ENCODE results near the gene INTU. TPM values are rescaled to one million over a fixed set of nuclear protein-coding genes. Genes with fewer than 3 reads are reported as not detected.

INTU gene
- total and polyA plus RNA-seq, 9 of the 15 experiments (the other 6 are each of a cell fraction or from before 2014, with no cell fraction given) = 1.5 to 8.9 (median 3.9) TPM

DNA sequence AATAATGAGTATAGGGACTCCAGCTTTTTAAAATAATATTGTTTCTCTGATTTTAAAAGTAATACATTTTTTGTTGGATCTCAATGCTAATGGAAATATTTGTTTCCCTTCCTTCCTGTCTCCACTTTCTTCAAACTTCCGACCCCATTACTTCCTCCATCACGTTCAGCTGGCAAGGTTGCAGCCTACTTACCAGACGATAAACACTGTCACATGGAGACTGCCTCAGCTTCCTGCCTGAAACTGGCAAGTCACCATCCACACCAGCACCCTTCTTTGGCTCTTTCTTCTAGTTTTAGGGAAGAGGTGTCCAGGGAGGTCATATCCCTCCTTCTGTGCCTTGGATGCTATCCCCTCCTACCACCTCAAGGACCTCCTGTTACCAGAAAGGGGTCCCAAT is 3.4 kb upstream of the INTU start:
- TF ChIP-seq ETV1 (tag; conservative IDR thresholded peaks at IDR 0.05; ENCODE audit: low read depth) (0 out of 2 replicates have a peak, but pooled peaks have one; percentile 36), CBFA2T3 (IDR thresholded peaks at IDR 0.05) (no peak)

GRCh38 chr4:127630152-127630551 is 2.6 kb upstream of the INTU start:
- Histone ChIP-seq H3K9me1 (ENCODE audit: control insufficient read depth, insufficient read depth, low read length) (no peaks in the 10 kb centered on the region), H3K4me2 (ENCODE audit: insufficient read depth, low read length) (no peak overlapping the region), H2AFZ (ENCODE audit: low read depth, low read length) (peak overlapping the region; percentile 71), H3K9ac (ENCODE audit: insufficient read depth in 1 of 2, low read depth in 2 of 2, low read length in 2 of 2) (no peak overlapping the region), H3K27me3 (ENCODE audit: control insufficient read depth in 2 of 2, insufficient read depth in 2 of 2, low read length in 2 of 2) (no peaks in the 10 kb centered on the region), H3K9me3 (replicated peaks; ENCODE audit: control insufficient read depth, insufficient read depth, low read depth, low read length) (no peaks in the 10 kb centered on the region), H3K4me3 (no peak overlapping the region), H3K79me2 (ENCODE audit: control insufficient read depth, insufficient read depth, low read length) (peaks cover 6% of the 10 kb centered on the region; the same call in 1 of the 3 replicates), H3K27ac (ENCODE audit: extremely low read depth, low read depth, low read length) (no peak overlapping the region), H4K20me1 (replicated peaks; ENCODE audit: control insufficient read depth, insufficient read depth, low read length) (no peaks in the 10 kb centered on the region), H3K4me1 (replicated peaks in 1 of 2; ENCODE audit: control insufficient read depth in 2 of 2, insufficient read depth in 2 of 2, low read length in 2 of 2) (peaks cover 0 to 3% of the 10 kb centered on the region in 2 experiments; a peak in 2 of 5 replicates), H3K36me3 (ENCODE audit: control insufficient read depth, insufficient read depth, low read length) (no peaks in the 10 kb centered on the region)
- ATAC-seq = no peak
- no TSS peak for BruUV-seq (replicated peaks)
- CTCF ChIA-PET (ENCODE audit: low intra/inter-chr PET ratio) = no interaction called here
- POLR2A ChIA-PET = no interaction called here
- no peak for DNase-seq (ENCODE audit: extremely low read depth in 1 of 4, low spot score in 3 of 4)
- FAIRE-seq = no peak
- 48% methylated on average over 5 of the region's 5 CpGs for WGBS (ENCODE audit: insufficient coverage, low coverage, missing lambda C conversion rate)
- intact Hi-C loops (cut with micrococcal nuclease) = no loop called here
- in situ Hi-C loops (cut with MboI) = no loop called here
- peak; percentile 60; the same call in 1 of the 2 replicates for TF ChIP-seq ZNF253 (CRISPR knock-in tag; conservative IDR thresholded peaks at IDR 0.05)
- TF ChIP-seq NEUROD1 (IDR thresholded peaks at IDR 0.05; ENCODE audit: borderline replicate concordance, low read depth, low read length, partially characterized antibody) = no peak
- TF ChIP-seq SREBF1 (IDR thresholded peaks at IDR 0.05; ENCODE audit: borderline replicate concordance, low read depth, low read length) = no peak
- peak; percentile 77; the same call in 1 of the 2 replicates for TF ChIP-seq TAF7 (tag; IDR thresholded peaks at IDR 0.05)
- TF ChIP-seq ZNF311 (CRISPR knock-in tag; IDR thresholded peaks at IDR 0.05) = peak; percentile 97
- no peak for TF ChIP-seq CBX3 (IDR thresholded peaks at IDR 0.05; ENCODE audit: borderline replicate concordance in 1 of 2, low read length in 2 of 2)
- no peak for TF ChIP-seq NFIC (IDR thresholded peaks at IDR 0.05)
- TF ChIP-seq, protein P1, sequence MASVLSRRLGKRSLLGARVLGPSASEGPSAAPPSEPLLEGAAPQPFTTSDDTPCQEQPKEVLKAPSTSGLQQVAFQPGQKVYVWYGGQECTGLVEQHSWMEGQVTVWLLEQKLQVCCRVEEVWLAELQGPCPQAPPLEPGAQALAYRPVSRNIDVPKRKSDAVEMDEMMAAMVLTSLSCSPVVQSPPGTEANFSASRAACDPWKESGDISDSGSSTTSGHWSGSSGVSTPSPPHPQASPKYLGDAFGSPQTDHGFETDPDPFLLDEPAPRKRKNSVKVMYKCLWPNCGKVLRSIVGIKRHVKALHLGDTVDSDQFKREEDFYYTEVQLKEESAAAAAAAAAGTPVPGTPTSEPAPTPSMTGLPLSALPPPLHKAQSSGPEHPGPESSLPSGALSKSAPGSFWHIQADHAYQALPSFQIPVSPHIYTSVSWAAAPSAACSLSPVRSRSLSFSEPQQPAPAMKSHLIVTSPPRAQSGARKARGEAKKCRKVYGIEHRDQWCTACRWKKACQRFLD (CRISPR knock-in tag; IDR thresholded peaks at IDR 0.05) = peak; percentile 89
- TF ChIP-seq NR1H2 (CRISPR knock-in tag; IDR thresholded peaks at IDR 0.05) = no peak
- TF ChIP-seq LEF1 (IDR thresholded peaks at IDR 0.05) = no peak
- no peak for TF ChIP-seq TGIF2 (CRISPR knock-in tag; IDR thresholded peaks at IDR 0.05)
- TF ChIP-seq ERF (CRISPR knock-in tag; IDR thresholded peaks at IDR 0.05) = peak; percentile 85; the same call in 1 of the 2 replicates
- TF ChIP-seq TOE1 (IDR thresholded peaks at IDR 0.05; ENCODE audit: borderline replicate concordance) = no peak
- no peak for TF ChIP-seq TOE1 (CRISPR knock-in tag; IDR thresholded peaks at IDR 0.05; ENCODE audit: borderline replicate concordance, low read depth)
- no peak for TF ChIP-seq STAT5A (IDR thresholded peaks at IDR 0.05; ENCODE audit: borderline replicate concordance, low read length)

More for the DNA sequence above, 3.4 kb upstream of the INTU start:
- Histone ChIP-seq H3K36me3 (ENCODE audit: control insufficient read depth, insufficient read depth, low read length) (no peaks in the 10 kb centered on the region), H3K9me1 (ENCODE audit: control insufficient read depth, insufficient read depth, low read length) (no peaks in the 10 kb centered on the region), H3K4me2 (ENCODE audit: insufficient read depth, low read length) (no peak overlapping the region), H3K4me1 (replicated peaks in 1 of 2; ENCODE audit: control insufficient read depth in 2 of 2, insufficient read depth in 2 of 2, low read length in 2 of 2) (peaks cover 0 to 3% of the 10 kb centered on the region in 2 experiments; a peak in 2 of 5 replicates), H3K27me3 (ENCODE audit: control insufficient read depth in 2 of 2, insufficient read depth in 2 of 2, low read length in 2 of 2) (no peaks in the 10 kb centered on the region), H4K20me1 (replicated peaks; ENCODE audit: control insufficient read depth, insufficient read depth, low read length) (no peaks in the 10 kb centered on the region), H3K9me3 (replicated peaks; ENCODE audit: control insufficient read depth, insufficient read depth, low read depth, low read length) (no peaks in the 10 kb centered on the region), H3K27ac (ENCODE audit: extremely low read depth, low read depth, low read length) (no peak overlapping the region), H2AFZ (ENCODE audit: low read depth, low read length) (peak overlapping the region; percentile 71), H3K4me3 (no peak overlapping the region), H3K9ac (ENCODE audit: insufficient read depth in 1 of 2, low read depth in 2 of 2, low read length in 2 of 2) (no peak overlapping the region), H3K79me2 (ENCODE audit: control insufficient read depth, insufficient read depth, low read length) (peaks cover 6% of the 10 kb centered on the region; the same call in 1 of the 3 replicates)
- FAIRE-seq (no peak), DNase-seq (ENCODE audit: extremely low read depth in 1 of 4, low spot score in 3 of 4) (no peak), ATAC-seq (no peak)
- ChIA-PET POLR2A (interaction anchor here (1.3 kb wide), 1 partner anchor 433 kb away, joined by 5 read pairs; no protein-coding TSS in a partner anchor), CTCF (ENCODE audit: low intra/inter-chr PET ratio) (no interaction called here)
- intact Hi-C loops (cut with micrococcal nuclease) = no loop called here
- 43% methylated on average over 3 of the region's 3 CpGs for WGBS (ENCODE audit: insufficient coverage, low coverage, missing lambda C conversion rate)
- BruUV-seq (replicated peaks) = no TSS peak
- in situ Hi-C loops (cut with MboI) = no loop called here
